Stimulated activated naive B cell treated with anti-CD40 and anti-IgM and Interleukin-4, amounts not matched to agents 10 μg/mL and 1 μg/mL and 100 μg/mL, for 72 hours (primary cell): ENCODE results near the gene TRRAP.

ENCODE experiments used
- ATAC-seq, 2 donors: fragments of 150-1000 bp; cut with Tn5 transposase; replicated peaks; 2 replicates each; pipeline ENCODE4 v1.10.0; 2021; ENCODE audit warnings: moderate library complexity in 1 of 2
- DNase-seq: peaks from one replicate; pipeline ENCODE4 v3.0.0; 2021
- H3K27ac Mint-ChIP-seq: one replicate; pipeline ENCODE4 v1.8.0; 2022; ENCODE audit warnings: mild to moderate bottlenecking, mixed read lengths
- H3K27me3 Mint-ChIP-seq, 2 donors: one replicate each; pipeline ENCODE4 v1.8.0; 2022; ENCODE audit warnings: mixed read lengths in 2 of 2
- H3K36me3 Mint-ChIP-seq, 2 donors: one replicate each; pipeline ENCODE4 v1.8.0; 2022; ENCODE audit warnings: mixed read lengths in 2 of 2, mild to moderate bottlenecking in 1 of 2
- H3K4me1 Mint-ChIP-seq, 2 donors: one replicate each; pipeline ENCODE4 v1.8.0; 2022; ENCODE audit warnings: mixed read lengths in 2 of 2, mild to moderate bottlenecking in 1 of 2
- H3K4me3 Mint-ChIP-seq, 2 donors: one replicate each; pipeline ENCODE4 v1.8.0; 2022; ENCODE audit warnings: mild to moderate bottlenecking in 2 of 2, mixed read lengths in 2 of 2, moderate library complexity in 1 of 2
- H3K9me3 Mint-ChIP-seq, 2 donors: one replicate each; pipeline ENCODE4 v1.8.0; 2022; ENCODE audit warnings: mixed read lengths in 2 of 2, mild to moderate bottlenecking in 1 of 2

The TRRAP gene

GRCh38 chr7:98900815-98901214 is 22.5 kb downstream of the TRRAP start:
- no peaks in the 10 kb centered on the region for H3K4me1 Mint-ChIP-seq
- H3K9me3 Mint-ChIP-seq = no peaks in the 10 kb centered on the region
- H3K27me3 Mint-ChIP-seq = no peaks in the 10 kb centered on the region
- H3K27ac Mint-ChIP-seq = no peak overlapping the region
- H3K4me3 Mint-ChIP-seq = no peak overlapping the region
- no peak for DNase-seq
- ATAC-seq = no peak
- peaks cover 43 to 68% of the 10 kb centered on the region in 2 donors for H3K36me3 Mint-ChIP-seq

GRCh38 chr7:98902523-98902922 is 24.2 kb downstream of the TRRAP start:
- no peak for DNase-seq
- no peak for ATAC-seq
- Mint-ChIP-seq H3K36me3 (peaks cover 36 to 59% of the 10 kb centered on the region in 2 donors), H3K4me3 (no peak overlapping the region), H3K27ac (no peak overlapping the region), H3K9me3 (no peaks in the 10 kb centered on the region), H3K27me3 (no peaks in the 10 kb centered on the region), H3K4me1 (no peaks in the 10 kb centered on the region)

GRCh38 chr7:98903246-98903645 is 24.9 kb downstream of the TRRAP start:
- H3K4me1 Mint-ChIP-seq = no peaks in the 10 kb centered on the region
- no peak overlapping the region for H3K27ac Mint-ChIP-seq
- ATAC-seq (no peak), DNase-seq (no peak)
- H3K4me3 Mint-ChIP-seq = no peak overlapping the region
- H3K36me3 Mint-ChIP-seq = peaks cover 44 to 65% of the 10 kb centered on the region in 2 donors
- H3K9me3 Mint-ChIP-seq = no peaks in the 10 kb centered on the region
- H3K27me3 Mint-ChIP-seq = no peaks in the 10 kb centered on the region

- Mint-ChIP-seq H3K4me1 (no peaks in the 10 kb centered on the region), H3K27ac (no peak overlapping the region), H3K36me3 (peaks cover 33 to 59% of the 10 kb centered on the region in 2 donors), H3K27me3 (no peaks in the 10 kb centered on the region), H3K4me3 (no peak overlapping the region), H3K9me3 (no peaks in the 10 kb centered on the region)
- no peak for ATAC-seq
- DNase-seq = no peak
Observed at GRCh38 chr7:98907570-98907969, 29.2 kb downstream of the TRRAP start.

- no peaks in the 10 kb centered on the region for H3K4me1 Mint-ChIP-seq
- no peak overlapping the region for H3K27ac Mint-ChIP-seq
- peaks cover 36 to 62% of the 10 kb centered on the region in 2 donors for H3K36me3 Mint-ChIP-seq
- H3K9me3 Mint-ChIP-seq = no peaks in the 10 kb centered on the region
- H3K27me3 Mint-ChIP-seq = no peaks in the 10 kb centered on the region
- ATAC-seq = no peak
- DNase-seq = no peak
- H3K4me3 Mint-ChIP-seq = no peak overlapping the region
Observed at GRCh38 chr7:98908585-98908984, 30.3 kb downstream of the TRRAP start.

GRCh38 chr7:98909487-98909886 is 31.2 kb downstream of the TRRAP start:
- Mint-ChIP-seq H3K27ac (no peak overlapping the region), H3K36me3 (peaks cover 33 to 60% of the 10 kb centered on the region in 2 donors), H3K9me3 (no peaks in the 10 kb centered on the region), H3K27me3 (no peaks in the 10 kb centered on the region), H3K4me3 (no peak overlapping the region), H3K4me1 (no peaks in the 10 kb centered on the region)
- ATAC-seq (no peak), DNase-seq (no peak)

- Mint-ChIP-seq H3K27ac (no peak overlapping the region), H3K27me3 (no peaks in the 10 kb centered on the region), H3K4me3 (no peak overlapping the region), H3K36me3 (peaks cover 27 to 50% of the 10 kb centered on the region in 2 donors), H3K9me3 (no peaks in the 10 kb centered on the region), H3K4me1 (no peaks in the 10 kb centered on the region)
- ATAC-seq (no peak), DNase-seq (no peak)
Observed at GRCh38 chr7:98910427-98910826, 32.1 kb downstream of the TRRAP start.

GRCh38 chr7:98911916-98912315 is 33.6 kb downstream of the TRRAP start:
- ATAC-seq = no peak
- Mint-ChIP-seq H3K4me3 (no peak overlapping the region), H3K27me3 (no peaks in the 10 kb centered on the region)

GRCh38 chr7:98913026-98913425 is 34.7 kb downstream of the TRRAP start:
- DNase-seq = no peak
- Mint-ChIP-seq H3K27me3 (no peaks in the 10 kb centered on the region), H3K36me3 (peaks cover 31 to 55% of the 10 kb centered on the region in 2 donors), H3K4me1 (no peaks in the 10 kb centered on the region), H3K27ac (peak overlapping the region; percentile 51), H3K4me3 (no peak overlapping the region), H3K9me3 (no peaks in the 10 kb centered on the region)
- no peak for ATAC-seq

More at GRCh38 chr7:98911916-98912315, 33.6 kb downstream of the TRRAP start:
- DNase-seq = no peak
- H3K4me1 Mint-ChIP-seq = no peaks in the 10 kb centered on the region
- no peaks in the 10 kb centered on the region for H3K9me3 Mint-ChIP-seq
- H3K36me3 Mint-ChIP-seq = peaks cover 31 to 55% of the 10 kb centered on the region in 2 donors
- H3K27ac Mint-ChIP-seq = no peak overlapping the region

GRCh38 chr7:98913612-98914011 is 35.3 kb downstream of the TRRAP start:
- no peaks in the 10 kb centered on the region for H3K4me1 Mint-ChIP-seq
- no peaks in the 10 kb centered on the region for H3K27me3 Mint-ChIP-seq
- peaks cover 25 to 49% of the 10 kb centered on the region in 2 donors for H3K36me3 Mint-ChIP-seq
- H3K27ac Mint-ChIP-seq = no peak overlapping the region
- no peak overlapping the region for H3K4me3 Mint-ChIP-seq
- H3K9me3 Mint-ChIP-seq = no peaks in the 10 kb centered on the region
- ATAC-seq = no peak
- no peak for DNase-seq

GRCh38 chr7:98917331-98917730 is 39.0 kb downstream of the TRRAP start:
- H3K4me3 Mint-ChIP-seq = no peak overlapping the region
- no peaks in the 10 kb centered on the region for H3K4me1 Mint-ChIP-seq
- H3K27ac Mint-ChIP-seq = no peak overlapping the region
- no peak for ATAC-seq
- H3K9me3 Mint-ChIP-seq = no peaks in the 10 kb centered on the region
- H3K27me3 Mint-ChIP-seq = no peaks in the 10 kb centered on the region
- peaks cover 39 to 48% of the 10 kb centered on the region in 2 donors for H3K36me3 Mint-ChIP-seq
- DNase-seq = no peak

- no peak overlapping the region for H3K4me3 Mint-ChIP-seq
- peaks cover 63 to 69% of the 10 kb centered on the region in 2 donors for H3K36me3 Mint-ChIP-seq
- DNase-seq = no peak
- H3K27me3 Mint-ChIP-seq = no peaks in the 10 kb centered on the region
- ATAC-seq = no peak
- H3K4me1 Mint-ChIP-seq = peaks cover 0 to 2% of the 10 kb centered on the region in 2 donors
- peak overlapping the region; percentile 49 for H3K27ac Mint-ChIP-seq
- no peaks in the 10 kb centered on the region for H3K9me3 Mint-ChIP-seq
Observed at GRCh38 chr7:98921608-98922372, 43.5 kb downstream of the TRRAP start.

- peak overlapping the region; percentile 49 for H3K27ac Mint-ChIP-seq
- peaks cover 59 to 72% of the 10 kb centered on the region in 2 donors for H3K36me3 Mint-ChIP-seq
- peaks cover 0 to 2% of the 10 kb centered on the region in 2 donors for H3K4me1 Mint-ChIP-seq
- H3K27me3 Mint-ChIP-seq = no peaks in the 10 kb centered on the region
- H3K9me3 Mint-ChIP-seq = no peaks in the 10 kb centered on the region
- no peak for ATAC-seq
- no peak overlapping the region for H3K4me3 Mint-ChIP-seq
- DNase-seq = no peak
Observed at GRCh38 chr7:98922392-98923187, 44.3 kb downstream of the TRRAP start.

GRCh38 chr7:98923512-98923911 is 45.2 kb downstream of the TRRAP start:
- H3K9me3 Mint-ChIP-seq = no peaks in the 10 kb centered on the region
- DNase-seq (no peak), ATAC-seq (no peak)
- no peak overlapping the region for H3K27ac Mint-ChIP-seq
- no peaks in the 10 kb centered on the region for H3K27me3 Mint-ChIP-seq
- peaks cover 66 to 79% of the 10 kb centered on the region in 2 donors for H3K36me3 Mint-ChIP-seq
- H3K4me1 Mint-ChIP-seq = peaks cover 0 to 3% of the 10 kb centered on the region in 2 donors
- H3K4me3 Mint-ChIP-seq = no peak overlapping the region

- no peaks in the 10 kb centered on the region for H3K27me3 Mint-ChIP-seq
- DNase-seq = no peak
- ATAC-seq = no peak
- peaks cover 0 to 9% of the 10 kb centered on the region in 2 donors for H3K4me1 Mint-ChIP-seq
- no peaks in the 10 kb centered on the region for H3K9me3 Mint-ChIP-seq
- H3K36me3 Mint-ChIP-seq = peaks cover 57 to 73% of the 10 kb centered on the region in 2 donors
- no peak overlapping the region for H3K27ac Mint-ChIP-seq
- no peak overlapping the region for H3K4me3 Mint-ChIP-seq
Observed at GRCh38 chr7:98927125-98927524, 48.8 kb downstream of the TRRAP start.
